Psoas muscle (tissue), 8 donors: ENCODE results near the gene ABR. TPM values are rescaled to one million over a fixed set of nuclear protein-coding genes. Genes with fewer than 3 reads are reported as not detected.

Experiments
- ATAC-seq, 4 donors: fragments of 200-7000 bp; cut with Tn5 transposase; one replicate each; pipeline ENCODE4 v1.9.1; 2020; ENCODE audit warnings: moderate library complexity in 3 of 4, mild to moderate bottlenecking in 2 of 4
- DNase-seq, 2 donors: peaks; one replicate each; pipeline ENCODE4 v3.0.0-alpha.2; 2020
- H3K27ac ChIP-seq: fragments of 200-600 bp; one replicate; pipeline ENCODE4 v1.8.0; 2022
- H3K27me3 ChIP-seq, 3 donors: fragments of 200-600 bp in 1 of 3; one replicate each; pipeline versions ENCODE4 v1.6.1 to v1.8.0; 2013 to 2022; ENCODE audit warnings: low read length in 2 of 3, mild to moderate bottlenecking in 2 of 3, moderate library complexity in 1 of 3; ENCODE audit not compliant: insufficient read depth in 3 of 3
- H3K36me3 ChIP-seq, 2 donors: fragments of 200-600 bp in 1 of 2; one replicate each; pipeline versions ENCODE4 v1.6.1 to v1.8.0; 2013 to 2022; ENCODE audit warnings: low read depth in 1 of 2, mild to moderate bottlenecking in 1 of 2, moderate library complexity in 1 of 2; ENCODE audit not compliant: insufficient read depth in 1 of 2
- H3K4me1 ChIP-seq: fragments of 200-600 bp; one replicate; pipeline ENCODE4 v1.8.0; 2022
- H3K4me3 ChIP-seq: fragments of 200-600 bp; one replicate; pipeline ENCODE4 v1.8.0; 2022; ENCODE audit warnings: mild to moderate bottlenecking
- H3K9me3 ChIP-seq: fragments of 200-600 bp; one replicate; pipeline ENCODE4 v1.8.0; 2022
- WGBS, 3 donors: extraction: QIAGEN DNeasy Blood & Tissue Kit; methylation state at CpG; one replicate each; pipeline versions ENCODE4 v1.1.6 to v1.1.7; 2013; 5-methylcytosine and 5-hydroxymethylcytosine counted together
- intact Hi-C, 2 donors: fragments of 100-400 bp; cut with DNase I; formaldehyde crosslinking; loops; one replicate each; pipeline versions ENCODE4 v1.11.0 to v1.14.2; 2022
- polyA plus RNA-seq, 3 donors: library from polyadenylated mRNA; stranded (reverse); fragments of 200-250 nt; gene quantifications; one replicate each; pipeline ENCODE4 v1.2.3, GENCODE V29; 2013
- total RNA-seq, 4 donors: library from RNA; stranded (reverse); fragmentation: NEBNext Ultra II Directional in 2 of 4; extraction: Animal tissue kit (Norgen Biotek cat#: 25700) in 2 of 4; gene quantifications; one replicate each; pipeline versions ENCODE4 v1.2.1 to v1.2.4, GENCODE V29; 2021 to 2023
- TF ChIP-seq, protein P1 (sequence below): fragments of 200-600 bp; IDR thresholded peaks from one replicate; pipeline ENCODE4 v1.8.0; 2022; ENCODE audit warnings: antibody characterized with exemption
- donor health status: healthy with polysubstance abuse.
- donor health status: DM: no; HTN: no; CAD: no; lungs with moderate emphysema.
- donor health status: Bipolar disorder and iron deficiency.
- donor health status: healthy.
- donor health status: DM: yes; HTN: yes; CAD: no.
- donor health status: DM: no; HTN: no; CAD: no.
- donor health status: DM: no; HTN: no; CAD: no.
- donor health status: DM: yes; HTN: yes; CAD: no.

The ABR gene
- total and polyA plus RNA-seq, 7 donors = 5.8 to 25.4 (median 9.8) TPM

DNA sequence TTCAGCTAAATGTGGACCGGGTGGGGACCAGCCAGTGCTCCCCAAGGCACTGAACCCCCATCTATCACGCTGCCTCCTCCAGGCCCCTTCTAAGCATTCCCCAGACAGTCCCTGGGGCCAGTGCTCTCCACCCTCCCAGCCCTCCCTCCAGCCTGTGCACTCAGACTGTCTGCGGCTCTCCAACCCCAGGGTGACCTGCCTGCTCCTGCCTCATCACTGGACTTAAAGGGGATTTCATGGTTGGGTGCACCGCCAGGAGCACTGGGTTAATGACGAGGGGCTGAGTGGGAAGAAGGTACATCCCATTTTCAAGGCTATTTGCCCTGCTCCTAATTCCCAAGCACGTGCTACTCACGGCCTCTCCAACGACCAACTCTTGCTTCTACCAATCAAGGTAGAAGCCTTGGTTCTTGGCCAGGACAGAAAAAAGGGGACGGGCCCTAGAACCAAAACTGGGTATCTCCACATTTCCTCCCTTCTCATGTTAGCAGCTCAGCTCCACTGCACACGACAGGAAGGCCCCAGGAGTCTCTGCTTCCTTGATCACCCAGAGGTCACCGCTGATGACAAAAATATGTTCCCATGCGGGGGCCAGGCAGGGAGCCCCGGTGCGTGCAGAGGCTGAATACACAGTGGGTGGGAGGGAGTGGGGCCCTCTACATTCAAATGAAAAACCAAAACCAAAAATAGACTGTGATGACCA is 3.5 kb upstream of the ABR start:
- no peaks in the 10 kb centered on the region for H3K36me3 ChIP-seq
- peaks cover 6% of the 10 kb centered on the region for H3K4me1 ChIP-seq
- no peak overlapping the region for H3K27ac ChIP-seq
- H3K27me3 ChIP-seq = peaks cover 0 to 27% (median 3%) of the 10 kb centered on the region in 3 donors
- DNase-seq (no peak), ATAC-seq (no peak)
- H3K9me3 ChIP-seq = no peaks in the 10 kb centered on the region
- WGBS, 3 donors = 39 to 53% (median 40%) methylated on average over 14 of the region's 14 CpGs
- intact Hi-C loops = no loop called here
- TF ChIP-seq, protein P1, sequence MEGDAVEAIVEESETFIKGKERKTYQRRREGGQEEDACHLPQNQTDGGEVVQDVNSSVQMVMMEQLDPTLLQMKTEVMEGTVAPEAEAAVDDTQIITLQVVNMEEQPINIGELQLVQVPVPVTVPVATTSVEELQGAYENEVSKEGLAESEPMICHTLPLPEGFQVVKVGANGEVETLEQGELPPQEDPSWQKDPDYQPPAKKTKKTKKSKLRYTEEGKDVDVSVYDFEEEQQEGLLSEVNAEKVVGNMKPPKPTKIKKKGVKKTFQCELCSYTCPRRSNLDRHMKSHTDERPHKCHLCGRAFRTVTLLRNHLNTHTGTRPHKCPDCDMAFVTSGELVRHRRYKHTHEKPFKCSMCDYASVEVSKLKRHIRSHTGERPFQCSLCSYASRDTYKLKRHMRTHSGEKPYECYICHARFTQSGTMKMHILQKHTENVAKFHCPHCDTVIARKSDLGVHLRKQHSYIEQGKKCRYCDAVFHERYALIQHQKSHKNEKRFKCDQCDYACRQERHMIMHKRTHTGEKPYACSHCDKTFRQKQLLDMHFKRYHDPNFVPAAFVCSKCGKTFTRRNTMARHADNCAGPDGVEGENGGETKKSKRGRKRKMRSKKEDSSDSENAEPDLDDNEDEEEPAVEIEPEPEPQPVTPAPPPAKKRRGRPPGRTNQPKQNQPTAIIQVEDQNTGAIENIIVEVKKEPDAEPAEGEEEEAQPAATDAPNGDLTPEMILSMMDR = no peak
- no peak overlapping the region for H3K4me3 ChIP-seq

DNA sequence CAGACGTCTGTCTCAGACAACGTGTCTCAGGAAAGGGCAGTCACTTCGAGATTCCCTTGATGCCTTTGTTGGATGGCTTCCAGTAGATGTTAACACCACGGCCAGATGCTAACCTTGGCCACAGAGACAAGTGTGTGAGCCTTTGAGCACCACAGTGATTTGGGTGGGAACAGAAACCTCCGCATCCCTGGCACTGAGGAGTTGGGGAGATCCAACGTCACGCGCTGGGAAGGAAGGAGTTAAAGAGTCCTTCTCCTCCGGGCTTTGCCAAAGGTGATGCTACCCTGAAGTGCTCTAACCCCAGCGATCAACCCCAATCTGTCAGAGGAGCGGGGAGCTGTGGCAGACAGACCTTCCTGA is 3.0 kb upstream of the ABR start:
- WGBS, 3 donors = 22 to 27% (median 24%) methylated on average over 11 of the region's 11 CpGs
- ATAC-seq (no peak), DNase-seq (no peak)
- no peaks in the 10 kb centered on the region for H3K9me3 ChIP-seq
- H3K27ac ChIP-seq = no peak overlapping the region
- peaks cover 6% of the 10 kb centered on the region for H3K4me1 ChIP-seq
- no peak overlapping the region for H3K4me3 ChIP-seq
- H3K36me3 ChIP-seq = no peaks in the 10 kb centered on the region
- H3K27me3 ChIP-seq = peaks cover 0 to 32% (median 3%) of the 10 kb centered on the region in 3 donors
- intact Hi-C loops = no loop called here
- TF ChIP-seq, protein P1 = no peak

DNA sequence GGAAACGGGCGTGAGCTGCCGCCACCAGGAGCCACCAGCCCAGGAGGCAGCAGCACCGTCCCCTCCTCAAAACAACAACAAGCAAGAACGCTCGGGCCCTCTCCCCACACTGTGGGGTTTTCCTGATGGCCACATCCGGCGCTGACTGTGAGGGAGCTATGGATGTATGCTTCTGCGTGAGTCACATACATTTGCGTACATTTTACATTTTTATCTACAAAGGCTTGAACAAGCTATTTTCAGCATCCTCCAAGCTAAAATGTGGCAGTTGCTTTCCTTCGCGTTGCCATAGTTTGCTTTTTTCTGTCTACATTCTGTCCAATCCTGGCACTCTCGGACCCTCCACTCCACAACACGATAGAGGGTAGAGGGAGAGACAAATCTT is 2.0 kb upstream of the ABR start:
- DNase-seq (no peak), ATAC-seq (no peak)
- no peaks in the 10 kb centered on the region for H3K9me3 ChIP-seq
- H3K4me1 ChIP-seq = peaks cover 2% of the 10 kb centered on the region
- H3K27me3 ChIP-seq = peaks cover 0 to 41% (median 3%) of the 10 kb centered on the region in 3 donors
- no peak overlapping the region for H3K27ac ChIP-seq
- intact Hi-C loops = no loop called here
- no peak overlapping the region for H3K4me3 ChIP-seq
- no peaks in the 10 kb centered on the region for H3K36me3 ChIP-seq
- WGBS, 3 donors = 68 to 76% (median 69%) methylated on average over 14 of the region's 14 CpGs
- TF ChIP-seq, protein P1 = no peak

DNA sequence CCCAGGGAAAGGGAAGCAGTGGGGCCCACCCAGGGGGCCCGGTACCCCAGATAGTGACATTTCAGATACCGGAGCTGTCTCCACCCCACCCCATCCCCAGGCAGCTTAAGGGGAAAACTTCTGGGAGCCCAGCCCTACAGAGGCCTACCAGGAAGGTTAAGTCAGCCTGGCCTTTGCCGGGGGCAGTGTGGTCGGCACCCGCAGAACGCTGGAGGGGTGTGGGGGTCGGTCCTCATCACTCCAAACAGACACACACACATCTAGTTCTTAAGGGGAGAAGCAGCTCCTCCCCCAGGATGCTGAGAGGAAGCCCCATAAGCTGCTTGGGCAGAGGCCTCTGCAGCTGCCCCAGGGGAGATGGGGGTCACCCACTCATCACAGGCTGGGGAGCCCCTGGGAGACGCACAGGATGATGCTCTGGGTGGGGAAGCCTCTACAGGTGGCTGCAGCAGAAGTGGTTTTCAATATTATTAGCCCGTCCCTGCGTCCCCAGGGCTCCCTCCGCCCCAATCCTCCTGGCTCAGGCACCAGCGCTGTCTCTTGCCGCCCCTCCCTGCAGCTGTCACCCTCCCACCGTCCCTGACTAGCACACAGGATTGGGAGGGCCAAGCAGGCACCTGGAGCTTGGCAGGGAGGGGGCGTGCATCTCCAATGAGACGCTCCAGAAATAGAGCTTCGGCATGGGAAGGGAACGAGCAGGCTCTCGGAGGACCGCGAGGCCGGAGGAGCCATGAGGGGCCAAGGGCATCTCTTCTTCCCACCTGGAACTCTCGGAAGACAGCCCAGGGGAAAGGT is 1.4 kb upstream of the ABR start:
- Histone ChIP-seq H3K27ac (no peak overlapping the region), H3K36me3 (no peaks in the 10 kb centered on the region), H3K27me3 (peaks cover 0 to 44% (median 3%) of the 10 kb centered on the region in 3 donors), H3K9me3 (no peaks in the 10 kb centered on the region), H3K4me3 (no peak overlapping the region), H3K4me1 (no peaks in the 10 kb centered on the region)
- TF ChIP-seq, protein P1 = no peak
- DNase-seq (no peak), ATAC-seq (no peak)
- 44 to 56% (median 47%) methylated on average over 20 to 23 of the region's 23 CpGs for WGBS, 3 donors
- intact Hi-C loops = no loop called here
